GM12878 (cell line): ENCODE results near the gene ARMH1. TPM values are rescaled to one million over a fixed set of nuclear protein-coding genes. Genes with fewer than 3 reads are reported as not detected.

Source experiments
- ATAC-seq: fragments of 200-7000 bp; cut with Tn5 transposase; 3 replicates; pipeline ENCODE4 v1.9.1; 2020; ENCODE audit warnings: mild to moderate bottlenecking, moderate library complexity
- BruUV-seq: library from RNA; stranded (reverse); fragments of 400-500 nt; replicated peaks from 2 replicates; lab custom pipeline; 2021; lab: Mats Ljungman, UMichigan
- CTCF ChIA-PET: fragments of 300-600 bp; sonication (Branson Sonifier 250); formaldehyde crosslinking; extraction: SDS; loops from one replicate; lab custom pipeline; 2021; ENCODE audit warnings: inconsistent platforms; lab: Yijun Ruan, JAX
- POLR2A ChIA-PET: fragments of 350-600 bp; formaldehyde crosslinking; extraction: SDS; loops from one replicate; lab custom pipeline; 2021; ENCODE audit warnings: inconsistent platforms; lab: Charles Lee
- RAD21 ChIA-PET: fragments of 300-600 bp; sonication (Branson Sonifier 250); formaldehyde crosslinking; loops from one replicate; lab custom pipeline; 2023; ENCODE audit warnings: antibody characterized with exemption; ENCODE audit not compliant: unreplicated experiment; lab: Charles Lee
- SMC1A ChIA-PET: fragments of 300-600 bp; sonication (Branson Sonifier 250); formaldehyde crosslinking; loops from one replicate; lab custom pipeline; 2023; ENCODE audit not compliant: unreplicated experiment, uncharacterized antibody; lab: Charles Lee
- DNase-seq: peaks from one replicate; pipeline ENCODE4 v3.0.0-alpha.2; 2011; ENCODE audit warnings: low read depth, low spot score
- FAIRE-seq: peaks from 3 replicates; lab custom pipeline; 2011; peaks lifted over from hg19 to GRCh38; lab: Jason Lieb, UNC
- H2AFZ ChIP-seq: 2 replicates; pipeline ENCODE4 v1.6.0; 2011; ENCODE audit warnings: low read depth, low read length, control low read depth; ENCODE audit not compliant: control insufficient read depth
- H3K27ac ChIP-seq: 2 replicates; pipeline ENCODE4 v1.5.1; 2011; ENCODE audit warnings: control low read depth; ENCODE audit not compliant: control insufficient read depth, insufficient read depth
- H3K27me3 ChIP-seq, 2 experiments: replicated peaks in 1 of 2; 2 replicates each; pipeline versions ENCODE4 v1.6.0 to v1.6.1; 2011; ENCODE audit warnings: low read length in 1 of 2; ENCODE audit not compliant: control insufficient read depth in 2 of 2, insufficient read depth in 2 of 2
- H3K36me3 ChIP-seq, 2 experiments: 2 replicates each; pipeline ENCODE4 v1.5.1; 2011; ENCODE audit warnings: low read length in 1 of 2; ENCODE audit not compliant: control insufficient read depth in 2 of 2, insufficient read depth in 2 of 2
- H3K4me1 ChIP-seq: 2 replicates; pipeline ENCODE4 v1.6.1; 2011; ENCODE audit warnings: mild to moderate bottlenecking, low read length, moderate library complexity, mixed read lengths; ENCODE audit not compliant: control insufficient read depth, insufficient read depth
- H3K4me2 ChIP-seq: 2 replicates; pipeline ENCODE4 v1.6.0; 2011; ENCODE audit warnings: control low read depth; ENCODE audit not compliant: control insufficient read depth, insufficient read depth
- H3K4me3 ChIP-seq: fragments of 200-600 bp; sonication (generic); 2 replicates; pipeline ENCODE4 v1.5.1; 2016
- H3K79me2 ChIP-seq: 2 replicates; pipeline ENCODE4 v1.6.0; 2011; ENCODE audit warnings: low read length; ENCODE audit not compliant: control insufficient read depth, insufficient read depth
- H3K9ac ChIP-seq: 2 replicates; pipeline ENCODE4 v1.8.0; 2011; ENCODE audit warnings: low read length, control low read depth, mixed read lengths; ENCODE audit not compliant: control insufficient read depth, insufficient read depth
- H3K9me3 ChIP-seq: replicated peaks from 3 replicates; pipeline ENCODE4 v1.5.1; 2011; ENCODE audit warnings: mild to moderate bottlenecking, low read length; ENCODE audit not compliant: control insufficient read depth, insufficient read depth
- H4K20me1 ChIP-seq: 2 replicates; pipeline ENCODE4 v1.6.0; 2011; ENCODE audit not compliant: control insufficient read depth, insufficient read depth
- CREM ChIP-seq: IDR thresholded peaks from 2 replicates; pipeline ENCODE4 v1.6.1; 2014; ENCODE audit warnings: antibody characterized with exemption, low read depth
- NFYA ChIP-seq: IDR thresholded peaks from 2 replicates; pipeline ENCODE4 v1.6.1; 2011; ENCODE audit warnings: low read depth, mild to moderate bottlenecking, low read length, improper control_type of control experiment, borderline replicate concordance
- NKRF ChIP-seq: fragments of 450-650 bp; conservative IDR thresholded peaks from 2 replicates; pipeline ENCODE4 v1.6.1; 2017; ENCODE audit warnings: mild to moderate bottlenecking, moderate library complexity
- SIX5 ChIP-seq: IDR thresholded peaks from 2 replicates; pipeline ENCODE4 v1.6.1; 2011; ENCODE audit warnings: mild to moderate bottlenecking, low read depth, low read length, moderate library complexity; ENCODE audit not compliant: severe bottlenecking
- STAT1 ChIP-seq: fragments of 450-650 bp; conservative IDR thresholded peaks from 2 replicates; pipeline ENCODE4 v1.6.1; 2014; ENCODE audit warnings: antibody characterized with exemption, mild to moderate bottlenecking
- TARDBP ChIP-seq: IDR thresholded peaks from 2 replicates; pipeline ENCODE4 v1.6.1; 2016; ENCODE audit warnings: borderline replicate concordance
- TCF12 ChIP-seq: IDR thresholded peaks from 2 replicates; pipeline ENCODE4 v1.6.1; 2011; ENCODE audit warnings: low read depth, mild to moderate bottlenecking, low read length
- WGBS: methylation state at CpG from one replicate; pipeline ENCODE4 v1.1.6; 2016; ENCODE audit warnings: low lambda C conversion rate; ENCODE audit not compliant: insufficient replicate concordance, insufficient coverage; ENCODE audit errors: missing lambda C conversion rate; 5-methylcytosine and 5-hydroxymethylcytosine counted together
- in situ Hi-C: fragments of 300-500 bp; cut with MboI; formaldehyde crosslinking; loops from 9 replicates; pipeline ENCODE4 v1.14.3; 2018; ENCODE audit warnings: mixed read lengths
- intact Hi-C: fragments of 100-400 bp; cut with micrococcal nuclease; formaldehyde crosslinking; loops from one replicate; pipeline ENCODE4 v1.14.2; 2022; ENCODE audit not compliant: unreplicated experiment
- polyA plus RNA-seq, 11 experiments: library from polyadenylated mRNA; depleted of rRNA in 4 of 11; unstranded in 6 of 11; stranded (reverse) in 5 of 11; fragments of >200 nt; fragmentation: Nextera tagmentation in 4 of 11; fragmentation: Illumina TruSeq in 1 of 11; extraction: Ambion mirVana in 4 of 11; extraction: Trizol in 1 of 11; gene quantifications; 1 replicate in 1 of 11; 2 replicates in 10 of 11; pipeline versions ENCODE4 v1.2.1 to v1.2.3, GENCODE V29; 2011 to 2016; ENCODE audit warnings: inconsistent platforms in 2 of 11, missing spikeins in 2 of 11, low read depth in 1 of 11
- total RNA-seq, 4 experiments: library from RNA; depleted of rRNA in 3 of 4; stranded (reverse); fragments of >200 nt in 3 of 4; fragmentation: Illumina TruSeq in 1 of 4; extraction: Trizol in 1 of 4; gene quantifications; 2 replicates each; pipeline versions ENCODE4 v1.2.1 to v1.2.3, GENCODE V29; 2013 to 2021

ARMH1 gene
- total and polyA plus RNA-seq, 10 of the 15 experiments (the other 5 are each of a cell fraction or from before 2014, with no cell fraction given): 0.93 to 43.9 (median 8.2) TPM

DNA sequence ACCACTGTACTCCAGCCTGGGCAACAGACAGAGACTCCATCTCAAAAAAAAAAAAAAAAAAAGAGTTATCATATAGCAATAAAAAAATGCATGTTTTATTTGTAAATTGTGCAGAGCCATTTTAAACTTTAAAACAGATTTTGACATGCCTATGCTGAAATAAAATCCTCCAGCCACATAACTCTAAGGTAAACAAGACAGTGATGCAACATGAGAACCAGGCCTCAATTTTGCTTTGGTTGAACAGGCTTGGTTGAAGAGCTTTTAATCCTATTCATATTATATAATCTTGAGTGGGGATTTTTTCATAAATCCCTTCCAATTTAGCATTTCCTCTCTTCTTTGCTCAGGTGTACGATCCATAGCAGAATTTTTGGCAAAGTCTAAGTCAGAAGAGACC is 26.1 kb downstream of the ARMH1 start:
- in situ Hi-C loops (no loop called here), intact Hi-C loops (no loop called here)
- BruUV-seq: no TSS peak
- 100% methylated on average over 1 of the region's 1 CpG for WGBS
- Histone ChIP-seq H3K79me2 (no peaks in the 10 kb centered on the region), H3K9ac (no peak overlapping the region), H3K27me3 (no peaks in the 10 kb centered on the region), H3K36me3 (no peaks in the 10 kb centered on the region), H3K4me3 (no peak overlapping the region), H3K27ac (no peak overlapping the region), H3K9me3 (no peaks in the 10 kb centered on the region), H3K4me1 (peaks cover 29% of the 10 kb centered on the region), H2AFZ (no peak overlapping the region), H4K20me1 (no peaks in the 10 kb centered on the region), H3K4me2 (no peak overlapping the region)
- FAIRE-seq (no peak), ATAC-seq (no peak), DNase-seq (no peak)
- CTCF ChIA-PET: no interaction called here
- POLR2A ChIA-PET: interaction anchor here (0.5 kb wide), 1 partner anchor 83 kb away, joined by 3 read pairs; no protein-coding TSS in a partner anchor
- RAD21 ChIA-PET: no interaction called here
- SMC1A ChIA-PET: interaction anchor here (1.0 kb wide), 1 partner anchor 52 kb away, joined by 3 read pairs; no protein-coding TSS in a partner anchor
- TF ChIP-seq CREM (no peak), SIX5 (no peak), NKRF (no peak), STAT1 (no peak), TARDBP (no peak), NFYA (no peak), TCF12 (no peak)
